ENCODE results near the gene ANK2. TPM values are rescaled to one million over a fixed set of nuclear protein-coding genes. Genes with fewer than 3 reads are reported as not detected.
A peak's percentile ranks its signal among the peaks of the same experiment; 100 is the strongest.

The ANK2 gene
- 100 to 1,000 TPM; 167 to 356 (median 248) TPM for polyA plus RNA-seq (ENCODE audit: insufficient read length in 10 of 10)
- long read RNA-seq, donor 1, partial matches to known transcripts: 0 of 1 reads
- long read RNA-seq, donor 1, other reads (novel, unspliced or antisense): 0 of 1 reads
- long read RNA-seq, donor 2: 0 reads
- long read RNA-seq, donor 3: 0 reads
- long read RNA-seq, donor 4, partial matches to known transcripts: 0 of 1 reads
- long read RNA-seq, donor 4, other reads (novel, unspliced or antisense): 0 of 1 reads
- long read RNA-seq, donor 5, partial matches to known transcripts: 0 of 2 reads
- long read RNA-seq, donor 5, other reads (novel, unspliced or antisense): 0 of 2 reads
- long read RNA-seq, donor 6, partial matches to known transcripts: 128 of 128 reads
- long read RNA-seq, donor 6, other reads (novel, unspliced or antisense): 0 of 128 reads
- long read RNA-seq, donor 7, partial matches to known transcripts: 27 of 29 reads
- long read RNA-seq, donor 7, other reads (novel, unspliced or antisense): 0 of 29 reads
- long read RNA-seq, donor 8, partial matches to known transcripts: 0 of 1 reads
- long read RNA-seq, donor 8, other reads (novel, unspliced or antisense): 0 of 1 reads
- long read RNA-seq, donor 9, partial matches to known transcripts: 0 of 1 reads
- long read RNA-seq, donor 9, other reads (novel, unspliced or antisense): 0 of 1 reads

DNA sequence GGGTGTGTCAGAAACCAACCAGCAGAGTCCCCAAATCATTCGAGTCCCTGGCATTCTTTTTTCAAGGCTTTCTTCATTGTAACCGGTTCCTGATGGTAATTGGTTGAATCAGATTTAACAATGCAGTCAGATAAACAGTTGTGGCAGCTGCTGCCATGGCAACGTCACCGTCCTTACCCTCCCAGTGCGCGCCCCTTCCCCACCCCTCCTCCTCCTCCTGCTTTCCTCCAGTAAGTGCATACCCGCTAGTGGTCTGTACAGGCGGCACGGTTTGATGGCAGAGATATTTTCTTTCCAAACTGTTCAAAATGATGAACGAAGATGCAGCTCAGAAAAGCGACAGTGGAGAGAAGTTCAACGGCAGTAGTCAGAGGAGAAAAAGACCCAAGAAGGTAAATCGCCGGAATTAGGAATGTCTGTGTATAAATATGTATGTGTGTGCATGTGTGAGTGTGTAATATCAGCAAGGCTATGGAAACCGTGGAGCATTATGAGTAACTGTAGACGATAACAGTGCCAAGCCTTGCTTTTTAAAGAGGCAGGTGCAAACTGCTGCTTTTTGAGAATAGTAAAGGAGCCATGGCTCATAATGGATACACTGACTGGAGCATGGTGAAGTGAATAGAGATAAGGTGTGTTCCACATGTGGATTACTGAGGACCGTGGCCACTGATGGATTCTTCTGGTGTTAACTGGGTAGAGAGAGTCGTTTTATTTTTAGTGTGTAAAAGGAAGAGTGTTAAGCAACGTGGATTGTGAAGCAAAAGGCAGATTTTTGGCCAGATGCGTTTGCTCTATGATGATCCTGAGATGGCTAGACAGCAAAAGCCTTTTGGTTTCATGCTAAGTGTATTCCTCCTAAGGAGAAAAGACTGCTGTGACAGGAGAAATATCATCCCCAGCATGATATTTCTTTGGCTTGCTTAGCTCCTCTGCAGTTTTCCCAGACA is at the start of gene ANK2:
Gene ANK2 (plus strand): TSS at position 233 of the 950 bp plus-strand sequence. CDS start 76 bp downstream, at position 309.
- DNase-seq: peak in 2 of 3 donors; percentile 21 to 59

- DNase-seq: no peak
Measured at GRCh38 chr4:113003841-113004240, 45.6 kb upstream of the ANK2 start.

- DNase-seq: no peak
Measured at GRCh38 chr4:113004655-113005054, 44.8 kb upstream of the ANK2 start.

DNA sequence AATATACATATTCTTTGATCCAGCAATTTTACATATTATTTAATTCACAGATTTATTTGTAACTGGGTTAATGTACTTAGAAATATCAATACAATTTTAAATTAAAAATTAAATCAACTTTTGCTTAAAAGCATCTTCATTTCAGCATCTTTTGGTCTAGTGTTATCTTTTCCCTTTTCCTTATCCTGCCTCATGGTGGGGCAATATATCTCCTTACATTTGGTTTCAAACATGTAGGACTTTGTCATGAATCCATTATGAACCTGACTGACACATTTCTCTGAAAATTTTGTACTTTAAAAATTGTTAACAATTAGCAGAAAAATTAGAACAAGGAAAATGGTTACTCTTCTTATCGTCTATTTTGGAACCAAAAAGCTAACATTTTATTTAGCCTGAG is 42.8 kb upstream of the ANK2 start:
- no peak for DNase-seq

GRCh38 chr4:113007151-113007550 is 42.3 kb upstream of the ANK2 start:
- DNase-seq: no peak

DNA sequence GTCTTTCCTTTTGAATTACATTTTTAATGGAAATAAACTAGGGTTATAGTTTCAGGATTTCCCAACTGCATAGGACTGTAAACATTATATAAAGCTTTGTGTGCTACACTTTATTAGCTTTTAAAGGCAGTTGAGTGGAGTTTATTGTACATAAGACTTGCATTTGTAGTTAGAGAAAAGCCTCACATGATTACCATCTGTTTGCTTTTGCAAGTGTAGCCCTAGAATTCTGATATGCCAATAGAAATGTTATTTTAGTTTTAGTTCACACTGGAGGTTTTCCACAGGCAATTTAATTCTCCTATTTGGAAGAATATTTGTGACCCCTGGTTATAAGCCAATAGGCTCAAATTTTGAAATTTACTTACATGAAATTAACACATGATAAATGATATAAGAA is 41.3 kb upstream of the ANK2 start:
- no peak for DNase-seq

GRCh38 chr4:113008716-113009115 is 40.7 kb upstream of the ANK2 start:
- DNase-seq: peak in 2 of 3 donors; percentile 7 to 48

DNA sequence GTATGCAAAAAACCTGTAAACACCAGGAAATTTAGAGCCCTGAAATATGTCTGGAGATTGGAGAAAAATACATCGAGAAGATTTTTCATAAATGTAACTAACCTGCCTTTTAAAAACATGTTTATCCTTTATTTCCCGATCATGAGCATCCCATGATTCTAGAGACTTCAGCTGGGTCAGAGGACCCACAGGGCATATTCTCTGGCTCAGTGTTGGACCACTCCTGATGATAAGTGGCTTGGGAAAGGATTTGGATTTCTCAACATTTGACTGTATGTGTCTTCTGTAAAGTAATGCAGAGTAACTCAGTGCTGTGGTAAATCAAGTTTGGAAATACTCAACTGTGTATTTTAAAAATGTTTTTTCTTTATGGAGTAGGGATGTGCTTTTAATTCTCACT is 40.0 kb upstream of the ANK2 start:
- DNase-seq: no peak

DNA sequence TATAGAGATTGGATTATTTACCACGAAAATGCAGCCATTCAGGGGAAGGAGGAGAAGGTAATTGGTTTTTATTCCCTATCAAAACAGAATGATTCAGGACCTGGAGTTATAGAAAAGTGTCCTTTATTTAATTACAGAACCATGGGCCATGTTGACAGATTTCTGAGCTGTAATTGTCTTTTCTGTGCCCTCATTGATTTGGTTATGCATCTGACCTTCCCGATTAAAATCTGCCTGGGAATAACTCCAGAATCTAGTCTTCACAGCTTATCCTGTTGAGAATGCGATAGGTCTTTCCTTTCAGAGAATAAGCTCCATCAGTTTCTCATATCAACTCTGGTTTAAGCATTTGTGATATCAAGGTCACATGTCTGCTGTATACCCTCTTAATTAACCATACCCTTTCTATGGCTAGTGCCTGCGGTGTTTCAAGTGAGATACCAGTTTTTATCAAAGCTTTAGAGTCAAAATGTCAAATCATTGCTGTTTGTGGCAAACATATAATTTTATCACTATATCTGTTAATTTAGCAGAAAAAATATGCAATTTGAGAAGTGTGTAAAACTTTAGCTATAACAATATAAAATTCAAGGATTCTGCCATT is 37.2 kb upstream of the ANK2 start:
- DNase-seq: no peak

- no peak for DNase-seq
Measured at GRCh38 chr4:113012786-113013185, 36.7 kb upstream of the ANK2 start.

- no peak for DNase-seq
Measured at GRCh38 chr4:113013751-113014150, 35.7 kb upstream of the ANK2 start.

GRCh38 chr4:113016377-113016776 is 33.1 kb upstream of the ANK2 start:
- DNase-seq: no peak

DNA sequence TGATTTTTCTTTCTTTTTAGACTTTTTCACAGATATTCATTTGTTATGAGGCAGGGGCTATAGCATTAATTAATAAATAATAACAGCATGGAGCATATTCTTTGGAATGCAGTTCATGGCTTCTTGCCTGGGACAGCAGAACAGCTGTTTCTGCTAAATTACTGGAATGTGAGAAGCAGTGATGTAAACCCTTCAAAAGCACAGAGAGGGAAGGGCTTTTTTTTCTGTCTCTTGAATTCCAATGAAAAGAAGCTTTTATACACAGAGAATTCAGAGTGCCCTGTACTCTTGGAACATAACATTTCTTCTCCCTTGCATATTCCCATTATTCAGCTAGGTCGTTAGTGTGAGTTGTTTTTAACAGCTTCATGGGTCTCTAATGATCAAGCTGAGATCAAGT is 28.5 kb upstream of the ANK2 start:
- peak; percentile 44 to 75 (median 48) for DNase-seq

GRCh38 chr4:113024388-113024787 is 25.1 kb upstream of the ANK2 start:
- DNase-seq: no peak

DNA sequence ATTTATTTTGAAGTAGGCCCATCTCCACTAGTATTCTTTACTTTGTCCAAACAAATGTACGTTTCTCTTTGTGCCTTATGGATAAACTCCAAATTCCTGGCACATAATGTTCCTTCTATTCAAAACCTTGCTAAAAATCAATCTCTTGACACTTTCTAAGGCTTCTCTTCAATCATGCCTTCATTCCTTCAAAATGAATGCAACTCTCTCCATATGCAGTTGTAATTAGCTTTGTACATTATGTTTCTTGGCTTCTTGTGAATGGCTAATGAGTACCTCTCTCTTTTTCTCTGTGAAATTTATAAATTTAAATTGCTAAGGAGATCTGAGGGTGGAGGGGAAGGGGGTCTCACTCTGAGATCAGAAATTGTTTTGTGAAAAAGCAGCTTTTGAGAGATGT is 24.0 kb upstream of the ANK2 start:
- DNase-seq: no peak

DNA sequence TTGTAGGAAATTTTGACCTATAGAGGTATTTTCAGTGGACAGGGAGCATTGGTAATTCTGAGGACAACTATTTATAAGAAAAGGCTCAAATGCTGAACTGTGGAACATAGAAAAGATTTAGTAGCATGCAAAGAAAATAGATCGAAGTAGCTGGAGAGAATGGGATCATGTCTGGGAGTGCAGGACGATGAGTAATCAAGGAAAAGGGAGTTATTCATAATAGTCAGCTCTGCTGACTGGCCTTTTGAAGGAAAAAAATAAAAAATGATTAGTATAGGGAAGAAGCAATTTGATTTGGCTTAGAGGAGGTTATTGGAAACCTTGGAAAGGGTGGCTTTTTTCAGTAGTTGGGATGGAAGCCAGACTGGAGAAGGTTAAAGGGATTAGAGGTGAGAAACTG is 22.9 kb upstream of the ANK2 start:
- DNase-seq: peak in 1 of 3 donors; percentile 9

DNA sequence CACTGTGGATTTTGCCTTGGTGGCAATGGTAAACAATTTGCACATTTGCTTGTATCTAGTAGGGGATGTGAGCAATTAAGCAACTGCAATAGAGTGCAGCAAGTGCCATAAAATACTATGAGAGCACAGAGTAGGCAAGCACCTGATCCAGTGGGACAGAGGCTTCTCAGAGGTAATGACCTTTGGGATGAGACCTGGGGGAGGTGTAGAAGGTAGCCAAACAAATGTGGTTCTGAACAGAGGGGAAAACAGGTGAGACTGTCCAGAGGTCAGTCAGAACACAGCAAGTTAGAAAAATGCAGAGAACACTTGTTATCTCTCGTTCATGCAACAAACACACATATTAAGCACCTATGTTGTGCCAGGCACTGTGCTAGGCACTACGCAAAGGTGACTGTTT is 21.4 kb upstream of the ANK2 start:
- DNase-seq: no peak

DNA sequence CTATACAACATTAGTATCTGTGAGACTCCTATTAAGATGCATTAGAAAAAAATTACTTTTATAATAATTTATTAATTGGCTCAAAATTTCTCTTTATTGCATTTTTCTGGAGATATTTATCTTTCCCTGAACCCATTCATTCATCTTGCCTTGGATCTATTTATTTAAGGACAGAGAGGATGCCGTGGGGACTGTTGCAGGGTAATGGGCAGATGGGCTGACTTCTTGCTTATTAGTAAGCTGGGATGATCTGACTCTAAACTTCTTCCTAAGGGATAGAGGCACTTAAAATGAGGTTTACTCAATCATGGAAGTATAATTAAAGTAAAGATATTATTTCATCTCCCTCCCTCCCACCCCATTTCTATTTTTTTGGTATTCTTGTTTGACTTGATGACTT is 18.2 kb upstream of the ANK2 start:
- no peak for DNase-seq

GRCh38 chr4:113040793-113041192 is 8.7 kb upstream of the ANK2 start:
- no peak for DNase-seq

DNA sequence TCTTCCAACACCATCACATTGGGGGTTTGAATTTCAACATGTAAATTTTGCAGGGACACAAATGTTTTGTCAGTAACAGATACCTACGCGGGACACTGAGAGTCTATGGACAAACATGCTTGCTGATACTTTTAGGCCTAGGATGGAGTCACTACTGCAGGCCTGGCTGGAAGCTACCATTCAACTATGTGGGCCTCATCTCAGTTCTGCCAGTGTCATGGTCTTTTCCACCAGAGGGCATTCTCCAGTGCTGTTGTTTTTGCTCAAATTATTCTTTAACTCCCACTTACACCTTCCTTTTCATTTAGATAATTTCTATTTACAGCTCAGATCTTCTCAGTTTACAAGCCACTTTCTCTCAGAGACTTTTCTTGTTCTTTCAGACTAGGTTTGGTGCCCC is 7.0 kb upstream of the ANK2 start:
- no peak for DNase-seq

DNA sequence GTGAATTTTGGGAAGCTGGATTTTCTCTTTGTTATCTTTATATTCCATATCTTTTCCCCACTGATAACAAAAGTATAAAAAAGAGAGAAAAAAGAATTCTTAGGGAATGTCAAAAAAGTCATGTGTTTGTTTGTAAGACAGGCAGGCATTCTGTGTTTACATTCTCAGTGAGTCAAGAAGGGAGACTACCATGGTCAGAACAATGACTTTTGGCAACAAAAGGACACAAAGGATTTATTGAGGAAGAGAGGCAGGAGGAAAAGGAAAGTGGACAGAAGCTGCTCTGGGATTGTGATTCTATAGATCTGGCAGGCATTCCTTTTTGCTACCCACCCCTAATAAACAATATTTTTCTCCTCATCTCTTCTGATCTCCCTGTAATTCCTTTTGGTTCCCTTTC is 5.9 kb upstream of the ANK2 start:
- DNase-seq: no peak

- no peak for DNase-seq
Measured at GRCh38 chr4:113050371-113050755, 910 bp downstream of the ANK2 start.
